Measurements from ENCODE around the gene ABCB8.

The ABCB8 gene

GRCh38 chr7:151080522-151081169 lies 52.4 kb downstream of the ABCB8 start, which contains the start of gene FASTK:
TSS of gene FASTK (minus strand) at chr7:151080809. CDS start at chr7:151080766, 43 bp downstream.
- peaks cover 34% of the 10 kb centered on the region for H3K4me1 ChIP-seq (ENCODE audit: insufficient read depth, low read length, poor library complexity, severe bottlenecking)
- peak within 1 kb of the TSS; percentile 100 for H3K4me2 ChIP-seq (ENCODE audit: low read depth, low read length, poor library complexity, severe bottlenecking)
- H3K79me2 ChIP-seq (ENCODE audit: insufficient read depth, low read length), result peaks cover 40% of the 10 kb centered on the region
- H3F3A ChIP-seq (ENCODE audit: low read depth), result 0 out of 2 replicates have a peak, but pooled peaks cover 5% of the 10 kb centered on the region
- H3K4me3 ChIP-seq (ENCODE audit: low read length, poor library complexity, severe bottlenecking), result peak within 1 kb of the TSS; percentile 100
- no peaks in the 10 kb centered on the region for H3K27me3 ChIP-seq (ENCODE audit: insufficient read depth, low read length, poor library complexity, severe bottlenecking)
- no peaks in the 10 kb centered on the region for H3K9me3 ChIP-seq (ENCODE audit: insufficient read depth, low read depth, low read length)
- H2AFZ ChIP-seq (ENCODE audit: low read length), result peak within 1 kb of the TSS; percentile 93
- peak within 1 kb of the TSS; percentile 99 for H3K9ac ChIP-seq (ENCODE audit: low read depth, low read length, poor library complexity, severe bottlenecking)
- peaks cover 8% of the 10 kb centered on the region; the same call in 1 of the 2 replicates for H3K36me3 ChIP-seq (ENCODE audit: insufficient read depth, low read length)
- TF ChIP-seq CTCF (conservative IDR thresholded peaks at IDR 0.05; ENCODE audit: low read length) (no peak), EZH2phosphoT487 (IDR thresholded peaks at IDR 0.05; ENCODE audit: borderline replicate concordance) (no peak)
- H4K20me1 ChIP-seq (ENCODE audit: insufficient read depth, low read length, poor library complexity, severe bottlenecking), result peaks cover 14% of the 10 kb centered on the region
- H3K9me2 ChIP-seq (replicated peaks; ENCODE audit: low read depth, low read length), result no peaks in the 10 kb centered on the region

GRCh38 chr7:151081170-151082101 lies 53.2 kb downstream of the ABCB8 start:
- H3K9me3 ChIP-seq (ENCODE audit: insufficient read depth, low read depth, low read length), result no peaks in the 10 kb centered on the region
- peaks cover 40% of the 10 kb centered on the region for H3K79me2 ChIP-seq (ENCODE audit: insufficient read depth, low read length)
- TF ChIP-seq CTCF (conservative IDR thresholded peaks at IDR 0.05; ENCODE audit: low read length), result no peak
- no peaks in the 10 kb centered on the region for H3K27me3 ChIP-seq (ENCODE audit: insufficient read depth, low read length, poor library complexity, severe bottlenecking)
- H3K4me1 ChIP-seq (ENCODE audit: insufficient read depth, low read length, poor library complexity, severe bottlenecking), result peaks cover 37% of the 10 kb centered on the region
- H3K9me2 ChIP-seq (replicated peaks; ENCODE audit: low read depth, low read length), result no peaks in the 10 kb centered on the region
- H3K4me3 ChIP-seq (ENCODE audit: low read length, poor library complexity, severe bottlenecking), result peak overlapping the region; percentile 100
- peak overlapping the region; percentile 88 for H3K4me2 ChIP-seq (ENCODE audit: low read depth, low read length, poor library complexity, severe bottlenecking)
- 0 out of 2 replicates have a peak, but pooled peaks cover 5% of the 10 kb centered on the region for H3F3A ChIP-seq (ENCODE audit: low read depth)
- H3K9ac ChIP-seq (ENCODE audit: low read depth, low read length, poor library complexity, severe bottlenecking), result peak overlapping the region; percentile 99
- H3K36me3 ChIP-seq (ENCODE audit: insufficient read depth, low read length), result peaks cover under 1% of the 10 kb centered on the region; the same call in 1 of the 2 replicates
- H2AFZ ChIP-seq (ENCODE audit: low read length), result no peak overlapping the region
- H4K20me1 ChIP-seq (ENCODE audit: insufficient read depth, low read length, poor library complexity, severe bottlenecking), result peaks cover 14% of the 10 kb centered on the region

- Histone ChIP-seq H3K36me3 (ENCODE audit: insufficient read depth, low read length) (no peaks in the 10 kb centered on the region; the same call in 1 of the 2 replicates), H3K4me1 (ENCODE audit: insufficient read depth, low read length, poor library complexity, severe bottlenecking) (peaks cover 40% of the 10 kb centered on the region), H3F3A (ENCODE audit: low read depth) (0 out of 2 replicates have a peak, but pooled peaks cover 5% of the 10 kb centered on the region), H3K9ac (ENCODE audit: low read depth, low read length, poor library complexity, severe bottlenecking) (peak overlapping the region; percentile 99), H3K4me3 (ENCODE audit: low read length, poor library complexity, severe bottlenecking) (peak overlapping the region; percentile 100), H3K27me3 (ENCODE audit: insufficient read depth, low read length, poor library complexity, severe bottlenecking) (no peaks in the 10 kb centered on the region), H3K9me3 (ENCODE audit: insufficient read depth, low read depth, low read length) (no peaks in the 10 kb centered on the region), H2AFZ (ENCODE audit: low read length) (peak overlapping the region; percentile 90), H3K79me2 (ENCODE audit: insufficient read depth, low read length) (peaks cover 47% of the 10 kb centered on the region), H4K20me1 (ENCODE audit: insufficient read depth, low read length, poor library complexity, severe bottlenecking) (peaks cover 19% of the 10 kb centered on the region), H3K9me2 (replicated peaks; ENCODE audit: low read depth, low read length) (no peaks in the 10 kb centered on the region), H3K4me2 (ENCODE audit: low read depth, low read length, poor library complexity, severe bottlenecking) (peak overlapping the region; percentile 88)
- TF ChIP-seq EZH2phosphoT487 (IDR thresholded peaks at IDR 0.05; ENCODE audit: borderline replicate concordance) (no peak), CTCF (conservative IDR thresholded peaks at IDR 0.05; ENCODE audit: low read length) (no peak)
Measured at GRCh38 chr7:151082141-151083070, 54.2 kb downstream of the ABCB8 start.
